ENCODE measurements around the gene ZNF385C. TPM values are rescaled to one million over a fixed set of nuclear protein-coding genes. Genes with fewer than 3 reads are reported as not detected.

The ZNF385C gene
- total RNA-seq, 2 donors from 2014 or later, result 2.3 to 11.8 TPM

GRCh38 chr17:42078396-42079043 is 19.8 kb downstream of the ZNF385C start:
- no peak for DNase-seq (ENCODE audit: low spot score)
- no peak overlapping the region for H3K4me3 ChIP-seq
- intact Hi-C loops (cut with DNase I), result no loop called here
- H3K4me1 ChIP-seq (replicated peaks), result no peaks in the 10 kb centered on the region
- no peaks in the 10 kb centered on the region for H3K9me3 ChIP-seq
- H3K27ac ChIP-seq, result no peak overlapping the region
- H3K36me3 ChIP-seq, result no peaks in the 10 kb centered on the region
- no peaks in the 10 kb centered on the region for H3K27me3 ChIP-seq (replicated peaks; ENCODE audit: insufficient read depth)
- no peak for TF ChIP-seq POLR2AphosphoS5 (IDR thresholded peaks at IDR 0.05)
- TF ChIP-seq CTCF (IDR thresholded peaks at IDR 0.05), result no peak
- WGBS, result 56% methylated on average over 8 of the region's 8 CpGs

- Histone ChIP-seq H3K27ac (no peak overlapping the region), H3K27me3 (replicated peaks; ENCODE audit: insufficient read depth) (no peaks in the 10 kb centered on the region), H3K9me3 (no peaks in the 10 kb centered on the region), H3K4me3 (no peak overlapping the region), H3K36me3 (no peaks in the 10 kb centered on the region), H3K4me1 (replicated peaks) (no peaks in the 10 kb centered on the region)
- intact Hi-C loops (cut with DNase I), result no loop called here
- 84% methylated on average over 5 of the region's 5 CpGs for WGBS
- TF ChIP-seq CTCF (IDR thresholded peaks at IDR 0.05), result no peak
- TF ChIP-seq POLR2A (IDR thresholded peaks at IDR 0.05), result no peak
- DNase-seq (ENCODE audit: low spot score), result no peak
These were observed 20.5 kb downstream of the ZNF385C start for GRCh38 chr17:42077755-42078154.

- Histone ChIP-seq H3K4me1 (replicated peaks) (no peaks in the 10 kb centered on the region), H3K36me3 (no peaks in the 10 kb centered on the region), H3K4me3 (no peak overlapping the region), H3K27me3 (replicated peaks; ENCODE audit: insufficient read depth) (no peaks in the 10 kb centered on the region), H3K27ac (no peak overlapping the region), H3K9me3 (no peaks in the 10 kb centered on the region)
- 93% methylated on average over 4 of the region's 4 CpGs for WGBS
- TF ChIP-seq CTCF (IDR thresholded peaks at IDR 0.05) (no peak), POLR2AphosphoS5 (IDR thresholded peaks at IDR 0.05) (no peak), POLR2A (IDR thresholded peaks at IDR 0.05) (no peak)
- intact Hi-C loops (cut with DNase I), result no loop called here
- DNase-seq (ENCODE audit: low spot score), result no peak
These were observed 21.3 kb downstream of the ZNF385C start for GRCh38 chr17:42076797-42077559.

GRCh38 chr17:42075789-42076188 is 22.5 kb downstream of the ZNF385C start:
- Histone ChIP-seq H3K4me3 (no peak overlapping the region), H3K4me1 (replicated peaks) (no peaks in the 10 kb centered on the region), H3K9me3 (no peaks in the 10 kb centered on the region), H3K36me3 (no peaks in the 10 kb centered on the region), H3K27ac (no peak overlapping the region), H3K27me3 (replicated peaks; ENCODE audit: insufficient read depth) (no peaks in the 10 kb centered on the region)
- intact Hi-C loops (cut with DNase I), result no loop called here
- WGBS, result 69% methylated on average over 6 of the region's 6 CpGs
- TF ChIP-seq POLR2A (IDR thresholded peaks at IDR 0.05) (no peak), POLR2AphosphoS5 (IDR thresholded peaks at IDR 0.05) (no peak), CTCF (IDR thresholded peaks at IDR 0.05) (no peak)
- DNase-seq (ENCODE audit: low spot score), result no peak

All from prostate gland (tissue), 2 donors.